NCI-H82 treated with DMSO at 0.1 percent for 48 hours (cell line): ENCODE measurements around the gene ACOXL.
"Not testable (repeated sequence)": the region's sequence is repeated elsewhere in the genome, so short reads cannot be mapped to it uniquely, and the experiment has no call there.

Source experiments
- DNase-seq: peaks from one replicate; lab custom pipeline; 2025; ENCODE audit not compliant: unreplicated experiment; lab: John Stamatoyannopoulos, UW

Gene ACOXL

GRCh38 chr2:110852541-110853263, 120.3 kb downstream of the ACOXL start:
- DNase-seq = no peak

GRCh38 chr2:110853516-110853915, 121.1 kb downstream of the ACOXL start:
- no peak for DNase-seq

GRCh38 chr2:110853948-110854347, 121.6 kb downstream of the ACOXL start:
- no peak for DNase-seq

DNA sequence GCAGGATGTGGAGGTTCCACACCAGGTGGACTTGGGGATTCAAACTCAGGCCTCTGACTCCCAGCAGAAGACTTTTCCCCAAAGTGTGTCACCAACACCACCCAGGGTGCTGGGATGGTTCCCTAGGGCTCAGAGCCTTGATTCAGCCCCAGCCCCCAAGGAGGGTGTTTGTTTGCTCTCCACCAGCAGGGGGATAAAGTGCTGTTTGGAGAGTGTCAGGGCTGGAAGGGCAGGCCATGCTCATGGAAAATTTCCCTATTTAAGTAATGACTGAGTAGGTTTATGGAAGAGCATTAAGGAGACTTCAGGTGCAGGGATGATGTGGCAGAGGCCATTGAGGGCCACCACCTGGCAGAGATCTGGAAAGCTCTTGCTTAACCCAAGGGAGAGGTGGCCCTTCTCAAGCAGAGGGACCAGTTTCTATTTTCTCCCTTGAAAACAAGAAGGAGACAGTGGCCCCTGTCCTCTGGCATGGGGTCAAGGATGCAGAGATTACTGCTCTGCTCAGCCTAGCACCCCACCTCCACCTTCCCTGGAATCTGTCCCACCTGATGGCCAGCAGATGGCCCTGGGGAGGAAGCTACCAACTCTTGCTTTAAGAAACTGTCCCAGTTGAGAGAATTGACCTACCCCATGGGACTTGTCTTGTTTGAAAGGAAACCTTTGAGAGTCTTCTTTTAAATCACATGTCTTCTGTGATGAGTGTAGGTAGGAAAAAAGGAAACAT, 122.1 kb downstream of the ACOXL start:
- no peak for DNase-seq

GRCh38 chr2:110855841-110856240, 123.5 kb downstream of the ACOXL start:
- not testable (repeated sequence) for DNase-seq

- DNase-seq = no peak
Observed at GRCh38 chr2:110858135-110858725, 125.9 kb downstream of the ACOXL start.

DNA sequence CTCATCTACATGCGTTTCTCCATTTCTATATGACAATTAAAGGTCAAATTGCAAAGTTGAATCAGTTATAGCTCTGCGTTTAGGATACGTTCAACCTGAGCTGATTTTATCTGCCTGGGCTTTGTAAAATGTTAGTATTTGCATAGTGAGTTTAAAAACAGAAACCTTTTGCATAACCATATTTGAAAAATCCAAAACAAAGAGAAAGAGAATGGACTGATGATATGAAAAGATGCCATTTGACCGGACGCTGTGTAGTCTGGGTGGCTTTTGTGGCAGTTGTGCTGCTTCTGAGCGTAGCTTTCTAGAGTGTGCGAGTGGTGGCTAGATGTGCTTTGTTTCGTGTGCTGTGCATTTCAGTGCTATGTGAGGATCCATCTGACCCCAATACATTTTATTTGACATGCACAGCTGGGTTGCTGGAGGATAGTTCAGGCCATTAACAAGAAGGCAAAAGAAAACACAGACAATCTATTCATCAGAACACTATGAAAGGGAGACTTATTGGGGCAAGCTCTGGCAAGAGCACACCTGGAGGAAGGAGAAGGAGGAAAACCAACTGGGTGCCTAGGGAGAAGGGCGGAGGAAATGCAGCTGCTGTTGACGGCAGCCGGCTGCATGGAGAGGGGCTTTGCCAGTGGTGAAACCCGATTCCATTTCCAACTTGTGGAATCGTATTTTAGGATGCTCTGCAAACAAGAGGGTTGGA, 126.8 kb downstream of the ACOXL start:
- DNase-seq = no peak

DNA sequence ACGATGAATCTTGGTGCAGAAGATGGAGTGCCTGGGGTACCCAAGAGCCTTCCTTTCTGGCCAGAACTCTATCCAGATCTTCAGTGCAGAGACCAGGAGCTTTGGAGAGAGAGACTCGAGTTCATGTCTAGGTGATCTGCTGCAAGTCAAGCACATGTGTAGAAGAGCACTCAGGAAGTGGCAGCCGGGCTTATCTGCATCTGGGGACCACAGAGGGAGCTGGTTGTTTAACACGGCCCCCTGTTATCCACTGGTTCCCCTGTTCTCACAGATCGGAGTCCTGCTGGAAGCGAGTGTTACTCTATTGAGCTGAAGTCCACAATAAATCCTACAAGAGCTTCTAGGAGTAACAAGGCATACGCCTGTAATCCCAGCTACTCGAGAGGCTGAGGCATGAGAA, 128.3 kb downstream of the ACOXL start:
- no peak for DNase-seq

- DNase-seq = no peak
Observed at GRCh38 chr2:110861616-110862260, 129.4 kb downstream of the ACOXL start.

- no peak for DNase-seq
Observed at GRCh38 chr2:110863726-110864125, 131.4 kb downstream of the ACOXL start.

- no peak for DNase-seq
Observed at GRCh38 chr2:110864176-110864575, 131.8 kb downstream of the ACOXL start.

DNA sequence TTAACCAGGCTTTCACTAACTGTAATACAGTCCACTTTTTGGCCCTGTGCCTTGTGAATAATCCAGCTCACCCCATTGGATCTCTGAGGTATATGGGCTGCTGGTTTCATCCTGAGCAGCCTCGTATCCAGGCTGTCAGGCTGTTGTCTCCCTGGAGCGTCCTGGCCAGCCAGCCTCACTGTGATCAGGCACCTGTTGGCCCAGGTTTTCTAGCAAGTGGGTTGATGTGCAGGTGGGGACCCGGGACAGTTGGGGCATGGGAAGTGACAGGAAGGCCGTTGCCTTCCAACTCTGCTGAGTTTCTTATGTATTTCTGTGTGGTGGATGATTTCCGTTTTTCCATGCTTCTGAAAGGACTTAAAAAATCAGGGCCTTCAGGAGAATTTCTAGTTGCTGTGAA, 132.4 kb downstream of the ACOXL start:
- no peak for DNase-seq

GRCh38 chr2:110865188-110865587, 132.8 kb downstream of the ACOXL start:
- no peak for DNase-seq

- DNase-seq = no peak
Observed at GRCh38 chr2:110866045-110866444, 133.7 kb downstream of the ACOXL start.

DNA sequence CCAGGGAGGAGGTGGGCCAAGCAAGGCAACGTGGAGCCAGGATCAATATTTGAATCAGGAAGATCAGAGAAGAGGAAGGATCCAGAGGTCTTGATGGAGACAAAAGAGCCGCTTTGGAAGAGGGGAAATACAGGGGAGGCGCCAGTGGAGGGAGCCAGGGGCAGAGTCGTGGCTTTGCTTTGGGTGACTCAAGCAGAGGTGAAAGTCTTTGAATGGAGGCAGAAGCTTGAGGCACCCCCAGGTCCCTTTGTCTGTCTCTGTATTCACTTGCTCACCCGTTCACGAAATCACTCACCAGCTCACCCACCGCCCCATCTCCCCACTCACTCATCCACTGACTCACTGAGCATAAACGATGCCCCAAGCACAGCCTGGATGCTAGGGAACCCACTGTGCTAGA, 134.1 kb downstream of the ACOXL start:
- DNase-seq = no peak

DNA sequence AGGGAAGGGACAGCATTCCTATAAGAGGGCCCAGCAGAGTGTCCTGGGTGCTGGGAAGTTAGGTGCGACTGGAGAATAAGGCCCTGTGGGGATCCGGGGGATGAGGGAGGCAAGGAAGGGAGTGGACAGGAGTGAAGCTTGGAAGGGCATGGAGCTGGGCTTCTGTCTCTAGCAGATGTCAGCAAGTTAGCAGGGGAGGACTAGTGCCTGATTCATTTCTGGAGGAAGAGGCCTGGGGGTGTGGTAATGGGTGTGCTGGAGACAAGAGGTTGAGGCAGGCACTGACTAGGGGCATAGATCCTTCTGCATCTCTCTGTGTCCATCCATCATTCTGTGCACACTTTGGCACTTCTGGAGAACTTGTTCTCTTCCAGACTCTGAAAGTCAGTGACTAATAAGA, 134.7 kb downstream of the ACOXL start:
- DNase-seq = no peak

GRCh38 chr2:110868971-110869370, 136.6 kb downstream of the ACOXL start:
- DNase-seq = no peak

GRCh38 chr2:110869472-110870446, 137.4 kb downstream of the ACOXL start:
- DNase-seq = no peak

DNA sequence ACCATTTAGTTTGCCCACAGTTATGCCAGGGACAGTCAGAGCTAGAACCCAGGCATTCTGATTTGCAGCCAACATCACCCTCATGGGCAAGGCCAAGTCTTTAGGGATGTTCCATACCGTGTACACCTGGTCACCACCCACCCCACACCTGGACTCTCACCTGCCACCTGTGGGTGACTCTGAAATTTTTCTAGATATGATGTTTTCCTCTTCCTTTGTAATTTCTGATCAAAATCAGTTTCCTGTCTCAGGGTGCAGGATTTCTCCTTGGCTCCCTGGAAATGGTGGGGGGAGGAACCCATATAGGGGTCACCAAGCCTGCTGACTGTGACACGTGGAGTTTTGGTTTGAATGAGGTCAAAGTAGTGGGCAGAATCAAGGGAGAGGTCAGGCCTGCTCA, 138.2 kb downstream of the ACOXL start:
- DNase-seq = no peak

GRCh38 chr2:110871637-110872036, 139.3 kb downstream of the ACOXL start:
- no peak for DNase-seq
